Subcutaneous adipose tissue (tissue), 4 donors: ENCODE measurements around the gene CALN1. TPM values are rescaled to one million over a fixed set of nuclear protein-coding genes. Genes with fewer than 3 reads are reported as not detected.

Source experiments
- total RNA-seq, 4 donors: library from RNA; depleted of rRNA; stranded (reverse); fragments of >200 nt; gene quantifications; one replicate each; pipeline ENCODE4 v1.1.0, GENCODE V29; 2016
- TF ChIP-seq, protein P1 (sequence below): fragments of 450-650 bp; IDR thresholded peaks from one replicate; pipeline ENCODE4 v1.5.1; 2016; ENCODE audit warnings: low read depth, mild to moderate bottlenecking, control low read depth, antibody characterized with exemption, moderate library complexity

Gene CALN1
- total RNA-seq, 4 donors from 2014 or later, result 0.19 to 0.68 (median 0.22) TPM; not detected in 1

DNA sequence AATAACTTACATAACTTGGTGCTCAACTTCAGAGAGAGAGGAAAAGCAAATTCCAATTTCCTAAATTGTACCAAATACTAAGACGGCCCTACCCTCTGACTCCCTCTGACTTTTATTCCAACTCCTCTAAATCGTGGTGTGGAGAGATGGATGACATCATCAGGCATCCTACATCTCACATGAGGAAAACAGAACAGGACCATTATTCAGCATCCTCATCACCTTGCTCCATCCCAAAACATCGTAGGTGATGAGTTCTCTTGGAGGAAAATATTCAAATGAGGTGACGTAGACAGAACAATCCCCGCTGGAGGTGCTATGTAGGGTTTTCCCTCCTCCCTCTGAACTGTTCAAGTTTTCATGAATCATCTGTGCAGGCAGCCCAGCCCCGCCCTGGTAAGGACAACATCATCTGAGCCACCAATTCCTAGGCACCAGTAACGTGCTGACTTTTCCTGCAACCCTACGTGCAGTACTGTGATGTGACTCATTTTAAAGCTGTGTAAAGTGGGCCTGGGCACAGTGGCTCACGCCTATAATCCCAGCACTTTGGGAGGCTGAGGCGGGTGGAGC lies 167.2 kb downstream of the CALN1 start:
- TF ChIP-seq, protein P1, sequence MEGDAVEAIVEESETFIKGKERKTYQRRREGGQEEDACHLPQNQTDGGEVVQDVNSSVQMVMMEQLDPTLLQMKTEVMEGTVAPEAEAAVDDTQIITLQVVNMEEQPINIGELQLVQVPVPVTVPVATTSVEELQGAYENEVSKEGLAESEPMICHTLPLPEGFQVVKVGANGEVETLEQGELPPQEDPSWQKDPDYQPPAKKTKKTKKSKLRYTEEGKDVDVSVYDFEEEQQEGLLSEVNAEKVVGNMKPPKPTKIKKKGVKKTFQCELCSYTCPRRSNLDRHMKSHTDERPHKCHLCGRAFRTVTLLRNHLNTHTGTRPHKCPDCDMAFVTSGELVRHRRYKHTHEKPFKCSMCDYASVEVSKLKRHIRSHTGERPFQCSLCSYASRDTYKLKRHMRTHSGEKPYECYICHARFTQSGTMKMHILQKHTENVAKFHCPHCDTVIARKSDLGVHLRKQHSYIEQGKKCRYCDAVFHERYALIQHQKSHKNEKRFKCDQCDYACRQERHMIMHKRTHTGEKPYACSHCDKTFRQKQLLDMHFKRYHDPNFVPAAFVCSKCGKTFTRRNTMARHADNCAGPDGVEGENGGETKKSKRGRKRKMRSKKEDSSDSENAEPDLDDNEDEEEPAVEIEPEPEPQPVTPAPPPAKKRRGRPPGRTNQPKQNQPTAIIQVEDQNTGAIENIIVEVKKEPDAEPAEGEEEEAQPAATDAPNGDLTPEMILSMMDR, result no peak

DNA sequence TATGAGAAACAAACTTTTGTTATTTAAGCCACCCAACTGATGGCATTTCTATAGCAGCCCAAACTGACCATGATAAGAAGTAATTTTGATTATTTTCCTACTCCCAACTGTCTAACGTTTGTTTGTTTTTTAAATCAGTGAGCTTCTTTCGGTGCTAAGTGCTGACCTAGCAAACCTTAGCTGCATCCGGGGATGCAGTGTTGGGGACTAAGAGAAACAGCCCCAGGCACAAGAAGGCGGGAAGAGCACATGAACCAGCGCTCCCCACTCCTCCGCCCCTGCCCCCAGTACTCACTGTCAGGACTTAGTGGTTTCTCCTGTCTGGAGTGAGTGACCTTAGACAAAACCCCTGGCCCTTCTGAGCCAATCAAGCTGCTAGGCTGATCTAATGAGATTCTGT lies 168.8 kb downstream of the CALN1 start:
- TF ChIP-seq, protein P1, result no peak

- TF ChIP-seq, protein P1, result no peak
These were observed 176.8 kb downstream of the CALN1 start for GRCh38 chr7:72235351-72235750.

- TF ChIP-seq, protein P1, result no peak
These were observed 178.1 kb downstream of the CALN1 start for GRCh38 chr7:72234086-72234485.

GRCh38 chr7:72230281-72230680 lies 181.9 kb downstream of the CALN1 start:
- TF ChIP-seq, protein P1, result no peak

DNA sequence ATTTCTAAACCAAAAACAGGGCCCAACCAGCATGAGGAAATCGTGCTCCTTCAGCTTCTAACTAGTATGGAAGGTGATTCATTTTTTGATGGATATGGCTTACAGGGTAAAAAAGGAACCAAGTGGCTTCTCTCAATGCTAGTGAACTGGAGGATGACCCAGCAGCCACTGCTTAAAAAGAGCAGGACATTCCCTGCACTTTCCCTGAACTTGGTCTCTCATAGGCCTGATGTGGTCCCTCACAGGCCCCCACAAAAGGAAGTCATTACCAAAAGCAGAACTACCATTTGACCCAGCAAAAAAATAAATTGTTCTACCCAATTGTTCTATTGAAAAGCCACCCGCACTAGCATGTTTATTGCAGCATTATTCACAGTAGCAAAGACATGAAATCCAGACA lies 188.8 kb downstream of the CALN1 start:
- TF ChIP-seq, protein P1, result no peak

- TF ChIP-seq, protein P1, result no peak
These were observed 190.0 kb downstream of the CALN1 start for GRCh38 chr7:72222136-72222535.
